Measurements from ENCODE around the gene SMOC2. TPM values are rescaled to one million over a fixed set of nuclear protein-coding genes. Genes with fewer than 3 reads are reported as not detected.

The SMOC2 gene
- total and polyA plus RNA-seq, 2 of the 4 experiments (the other 2 are of a cell fraction): not detected

GRCh38 chr6:168628732-168629245, 187.8 kb downstream of the SMOC2 start:
- H2BK15ac ChIP-seq (ENCODE audit: low read depth, low read length): no peak overlapping the region
- no peak overlapping the region for H3K14ac ChIP-seq (replicated peaks; ENCODE audit: low read depth, low read length)
- in situ Hi-C loops (cut with MboI; ENCODE audit: low sequenced_read_pairs): no loop called here
- no peak overlapping the region for H4K5ac ChIP-seq (ENCODE audit: low read depth, low read length)
- no peak overlapping the region for H3K27ac ChIP-seq (ENCODE audit: insufficient read depth, low read length)
- H2AFZ ChIP-seq (replicated peaks; ENCODE audit: low read length, poor library complexity): no peak overlapping the region
- no peak overlapping the region for H3K9ac ChIP-seq (ENCODE audit: low read depth, low read length)
- H3K4me3 ChIP-seq (ENCODE audit: insufficient read depth, low read depth, low read length): no peak overlapping the region
- H2BK20ac ChIP-seq (ENCODE audit: low read depth, low read length): no peak overlapping the region
- intact Hi-C loops (cut with micrococcal nuclease): no loop called here
- POLR2A ChIA-PET (ENCODE audit: unreplicated experiment): no interaction called here
- no peaks in the 10 kb centered on the region for H3K4me1 ChIP-seq (ENCODE audit: control insufficient read depth, insufficient read depth, low read length)
- BruUV-seq (replicated peaks): no TSS peak
- no peaks in the 10 kb centered on the region for H3K36me3 ChIP-seq (ENCODE audit: control insufficient read depth, insufficient read depth, low read length)
- H3K9me1 ChIP-seq (ENCODE audit: insufficient read depth, low read length): no peaks in the 10 kb centered on the region
- 65% methylated on average over 10 of the region's 19 CpGs; no CpG with 5 or more reads in 1 of the 2 experiments for WGBS, 2 experiments (ENCODE audit: extremely low coverage in 2 of 2, insufficient read length in 1 of 2)
- H3K23ac ChIP-seq (ENCODE audit: low read depth, low read length): no peak overlapping the region
- no peak overlapping the region for H4K8ac ChIP-seq (ENCODE audit: low read depth in 2 of 2, low read length in 2 of 2)
- no peak overlapping the region for H3K4me2 ChIP-seq (ENCODE audit: low read depth, low read length)
- H2BK5ac ChIP-seq (ENCODE audit: low read depth, low read length, poor library complexity, severe bottlenecking): no peak overlapping the region
- dilution Hi-C loops (cut with HindIII; ENCODE audit: low sequenced_read_pairs, unreplicated experiment): no loop called here
- H3K18ac ChIP-seq (ENCODE audit: low read depth, low read length): no peak overlapping the region
- no peaks in the 10 kb centered on the region for H3K27me3 ChIP-seq (ENCODE audit: control insufficient read depth, insufficient read depth, low read length)
- no peak overlapping the region for H2AK5ac ChIP-seq (ENCODE audit: low read depth, low read length)
- peaks cover 44% of the 10 kb centered on the region for H3K9me3 ChIP-seq (ENCODE audit: control insufficient read depth, insufficient read depth, low read length)
- H2BK120ac ChIP-seq (ENCODE audit: low read depth, low read length): no peak overlapping the region
- no peaks in the 10 kb centered on the region for H3K79me1 ChIP-seq (ENCODE audit: low read depth in 1 of 2, low read length in 2 of 2)
- DNase-seq: no peak
- H2AK9ac ChIP-seq (replicated peaks; ENCODE audit: low read depth, low read length, poor library complexity): no peak overlapping the region
- CTCF ChIA-PET: no interaction called here
- H3K56ac ChIP-seq (ENCODE audit: extremely low read depth, insufficient read depth, low read length): no peak overlapping the region
- H4K20me1 ChIP-seq (ENCODE audit: insufficient read depth, low read length): no peaks in the 10 kb centered on the region
- H4K91ac ChIP-seq (ENCODE audit: insufficient read depth, low read depth, low read length): no peak overlapping the region
- no peak overlapping the region for H3K4ac ChIP-seq (ENCODE audit: low read depth, low read length)
- ATAC-seq (ENCODE audit: low read depth): no peak
- TF ChIP-seq SMC3 (IDR thresholded peaks at IDR 0.05; ENCODE audit: low read depth, low read length) (no peak), MAZ (IDR thresholded peaks at IDR 0.05; ENCODE audit: borderline replicate concordance, low read depth, low read length) (no peak), CTCF (conservative IDR thresholded peaks at IDR 0.05; ENCODE audit: low read depth, low read length) (no peak), FOS (IDR thresholded peaks at IDR 0.05; ENCODE audit: low read depth, low read length) (no peak), MAFK (IDR thresholded peaks at IDR 0.05; ENCODE audit: low read depth, low read length) (no peak), RCOR1 (IDR thresholded peaks at IDR 0.05; ENCODE audit: insufficient replicate concordance, low read length) (no peak), USF2 (IDR thresholded peaks at IDR 0.05; ENCODE audit: low read depth, low read length) (no peak), CHD1 (IDR thresholded peaks at IDR 0.05; ENCODE audit: low read depth, low read length) (no peak), NFE2L2 (IDR thresholded peaks at IDR 0.05; ENCODE audit: low read depth, low read length) (no peak), RFX5 (IDR thresholded peaks at IDR 0.05; ENCODE audit: low read depth, low read length) (no peak)

All from IMR-90 (cell line).